Vagina (tissue), 2 donors: ENCODE measurements around the gene MGA.

ENCODE experiments used
- CTCF ChIP-seq, 3 experiments: fragments of 450-650 bp in 2 of 3; fragments of 200-600 bp in 1 of 3; sonication (generic) in 1 of 3; IDR thresholded peaks; one replicate each; pipeline ENCODE4 v1.5.1; 2017 to 2019; ENCODE audit warnings: antibody characterized with exemption in 3 of 3, mild to moderate bottlenecking in 2 of 3, moderate library complexity in 2 of 3
- POLR2A ChIP-seq, 2 donors: fragments of 450-650 bp; IDR thresholded peaks; one replicate each; pipeline ENCODE4 v1.6.1; 2017; ENCODE audit warnings: antibody characterized with exemption in 2 of 2, mild to moderate bottlenecking in 2 of 2, moderate library complexity in 2 of 2

DNA sequence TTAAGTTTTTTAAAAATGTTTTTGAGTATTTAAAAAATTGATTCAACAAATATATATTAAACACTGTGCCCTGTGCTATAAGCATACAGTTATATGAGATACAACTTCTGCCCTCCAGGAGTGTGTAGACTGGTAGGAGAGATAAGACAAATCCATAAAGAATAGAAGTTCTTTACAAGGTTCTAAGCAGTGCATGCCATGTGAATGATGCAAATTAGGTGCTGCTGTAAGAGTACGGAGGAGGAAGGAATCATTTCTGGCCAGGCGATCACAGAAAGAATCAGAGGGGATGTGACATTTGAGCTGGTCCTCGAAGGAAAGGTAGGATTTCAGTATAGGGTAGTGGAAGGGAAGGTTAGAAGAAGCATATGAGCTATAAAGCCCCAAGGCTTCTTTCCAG is 128.1 kb downstream of the MGA start:
- TF ChIP-seq POLR2A (IDR thresholded peaks at IDR 0.05) (no peak), CTCF (IDR thresholded peaks at IDR 0.05) (no peak)
